Measurements from ENCODE around the gene MAP3K2.

MAP3K2 gene

DNA sequence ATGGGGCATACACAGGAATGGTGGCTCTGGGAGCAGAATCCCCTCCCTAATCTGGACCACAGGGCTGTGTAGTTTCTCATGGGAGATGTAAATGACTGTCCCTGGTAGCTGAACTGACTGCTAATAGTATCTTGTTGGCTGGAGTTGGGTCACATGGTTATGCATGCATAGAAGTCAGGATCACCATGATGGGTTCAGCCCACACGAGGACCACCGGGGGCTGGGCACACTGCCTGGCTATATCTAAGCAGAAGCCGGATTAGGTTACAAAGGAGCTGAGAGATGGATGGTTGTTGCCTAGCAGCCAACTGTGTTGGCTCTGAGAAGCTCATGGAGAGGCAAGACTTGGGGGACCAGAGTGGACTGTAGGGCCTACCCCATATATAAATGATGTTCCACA lies 6.7 kb upstream of the MAP3K2 start:
- no peak for DNase-seq (ENCODE audit: low spot score)
- H3K27ac ChIP-seq = no peak overlapping the region
- ChIA-PET CTCF (interaction anchor here (0.6 kb wide), 1 partner anchor 19 kb away, joined by 3 read pairs; no protein-coding TSS in a partner anchor), POLR2A (ENCODE audit: low non-redundant PET) (no interaction called here)
- TF ChIP-seq CTCF (conservative IDR thresholded peaks at IDR 0.05; ENCODE audit: low read depth) = no peak

DNA sequence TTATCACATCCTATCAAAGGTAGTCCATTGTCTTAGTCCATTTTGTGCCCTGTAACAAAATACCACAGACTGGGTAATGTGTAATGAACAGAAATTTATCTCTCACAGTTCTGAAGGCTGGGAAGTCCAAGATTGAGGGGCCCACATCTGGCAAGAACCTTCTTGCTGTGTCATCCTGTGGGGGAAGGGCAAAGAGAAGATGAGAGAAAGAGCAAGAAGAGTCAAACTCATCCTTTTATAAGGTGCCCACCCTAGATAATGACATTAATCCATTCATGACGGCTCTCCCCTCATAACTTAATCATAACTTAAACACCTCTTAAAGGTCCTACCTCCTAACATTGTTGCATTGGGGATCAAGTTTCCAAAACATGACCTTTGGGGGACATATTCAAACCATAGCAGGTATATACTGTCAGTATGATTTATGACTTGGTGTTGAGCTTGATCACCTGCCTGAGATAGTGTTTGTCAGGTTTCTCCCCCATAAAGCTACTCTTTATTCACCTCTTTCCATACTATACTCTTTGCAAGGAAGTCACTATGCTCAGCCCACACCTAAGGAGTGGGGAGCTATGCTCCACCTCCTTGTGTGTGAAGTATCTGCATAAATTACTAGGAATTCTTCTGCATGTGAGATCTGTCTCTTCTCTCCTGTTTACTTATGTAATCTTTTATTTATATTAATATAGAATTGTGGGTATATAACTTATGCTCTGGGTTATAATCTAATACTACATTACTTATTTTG lies 5.2 kb upstream of the MAP3K2 start:
- no peak for TF ChIP-seq CTCF (conservative IDR thresholded peaks at IDR 0.05; ENCODE audit: low read depth)
- DNase-seq (ENCODE audit: low spot score) = no peak
- ChIA-PET POLR2A (ENCODE audit: low non-redundant PET) (no interaction called here), CTCF (no interaction called here)
- H3K27ac ChIP-seq = no peak overlapping the region

DNA sequence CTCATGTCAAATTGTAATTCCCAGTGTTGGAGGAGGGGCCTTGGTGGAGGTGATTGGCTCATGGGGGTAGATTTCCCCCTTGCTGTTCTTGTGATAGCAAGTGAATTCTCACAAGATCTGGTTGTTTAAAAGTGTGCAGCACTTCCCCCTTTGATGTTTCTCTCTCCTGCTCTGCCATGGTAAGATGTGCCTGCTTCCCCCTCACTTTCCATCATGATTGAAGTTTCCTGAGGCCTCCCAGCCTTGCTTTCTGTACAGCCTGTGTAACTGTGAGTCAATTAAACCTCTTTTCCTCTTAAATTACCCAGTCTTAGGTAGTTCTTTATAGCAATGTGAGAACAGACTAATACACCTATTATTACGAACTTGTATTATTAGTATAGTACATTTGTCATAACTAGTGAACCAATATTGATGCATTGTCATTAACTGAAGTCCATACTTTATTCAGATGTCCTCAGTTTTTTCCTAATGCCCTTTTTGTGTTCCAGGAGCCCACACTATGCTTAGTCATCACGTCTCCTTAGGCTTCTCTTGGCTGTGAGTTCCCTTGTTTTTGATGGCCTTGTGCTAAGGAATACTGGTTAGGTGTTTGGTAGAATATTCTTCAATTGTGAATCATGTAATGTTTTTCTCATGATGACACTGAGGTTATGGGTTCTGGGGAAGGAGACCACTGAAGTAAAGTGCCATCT lies 4.5 kb upstream of the MAP3K2 start:
- ChIA-PET CTCF (no interaction called here), POLR2A (ENCODE audit: low non-redundant PET) (no interaction called here)
- no peak for TF ChIP-seq CTCF (conservative IDR thresholded peaks at IDR 0.05; ENCODE audit: low read depth)
- DNase-seq (ENCODE audit: low spot score) = no peak
- H3K27ac ChIP-seq = no peak overlapping the region

- CTCF ChIA-PET = no interaction called here
- POLR2A ChIA-PET (ENCODE audit: low non-redundant PET) = no interaction called here
- no peak for DNase-seq (ENCODE audit: low spot score)
- H3K27ac ChIP-seq = no peak overlapping the region
- TF ChIP-seq CTCF (conservative IDR thresholded peaks at IDR 0.05; ENCODE audit: low read depth) = no peak
Observed at GRCh38 chr2:127389778-127390435, 2.1 kb upstream of the MAP3K2 start.

- no peak for DNase-seq (ENCODE audit: low spot score)
- CTCF ChIA-PET = no interaction called here
- TF ChIP-seq CTCF (conservative IDR thresholded peaks at IDR 0.05; ENCODE audit: low read depth) = no peak
Observed at GRCh38 chr2:127388423-127389164, 819 bp upstream of the MAP3K2 start.

More at GRCh38 chr2:127388423-127389164, 819 bp upstream of the MAP3K2 start:
- peak overlapping the region; percentile 99 for H3K27ac ChIP-seq
- POLR2A ChIA-PET (ENCODE audit: low non-redundant PET) = no interaction called here
